Endothelial cell of umbilical vein (primary cell): Measurements from ENCODE around the gene OASL. TPM values are rescaled to one million over a fixed set of nuclear protein-coding genes. Genes with fewer than 3 reads are reported as not detected.

Experiments
- BruUV-seq: library from RNA; stranded (reverse); fragments of 400-500 nt; replicated peaks from 2 replicates; lab custom pipeline; 2021; lab: Mats Ljungman, UMichigan
- CTCF ChIA-PET: fragments of 300-600, 350-600 bp; sonication (Branson Sonifier 250); formaldehyde crosslinking; loops from one replicate; lab custom pipeline; 2021; ENCODE audit warnings: antibody characterized with exemption, inconsistent platforms; lab: Charles Lee
- POLR2A ChIA-PET: fragments of 300-600, 350-600 bp; sonication (Branson Sonifier 250); formaldehyde crosslinking; loops from one replicate; lab custom pipeline; 2021; ENCODE audit warnings: antibody characterized with exemption, inconsistent platforms; lab: Charles Lee
- DNase-seq: peaks from one replicate; pipeline ENCODE4 v3.0.0-alpha.2; 2011; ENCODE audit warnings: low read depth, low spot score
- FAIRE-seq: peaks from 2 replicates; lab custom pipeline; 2011; peaks lifted over from hg19 to GRCh38; lab: Jason Lieb, UNC
- H2AFZ ChIP-seq: 2 replicates; pipeline ENCODE4 v1.6.0; 2012; ENCODE audit warnings: low read depth, low read length, control low read depth, inconsistent platforms
- H3K27ac ChIP-seq: 2 replicates; pipeline ENCODE4 v1.5.1; 2011; ENCODE audit warnings: low read depth, mild to moderate bottlenecking, control low read depth, low read length, moderate library complexity; ENCODE audit not compliant: insufficient read depth
- H3K27me3 ChIP-seq, 2 experiments: 2 replicates each; pipeline versions ENCODE4 v1.6.0 to v1.6.1; 2011; ENCODE audit warnings: low read length in 2 of 2, mixed read lengths in 1 of 2; ENCODE audit not compliant: control insufficient read depth in 2 of 2, insufficient read depth in 2 of 2
- H3K36me3 ChIP-seq, 2 experiments: 2 replicates in 1 of 2; 3 replicates in 1 of 2; pipeline ENCODE4 v1.5.1; 2011; ENCODE audit warnings: low read length in 2 of 2, mild to moderate bottlenecking in 1 of 2, moderate library complexity in 1 of 2; ENCODE audit not compliant: control insufficient read depth in 2 of 2, insufficient read depth in 2 of 2; ENCODE audit errors: extremely low read depth in 1 of 2
- H3K4me1 ChIP-seq: 3 replicates; pipeline ENCODE4 v1.5.1; 2011; ENCODE audit warnings: mild to moderate bottlenecking, low read length; ENCODE audit not compliant: control insufficient read depth, insufficient read depth; ENCODE audit errors: extremely low read depth
- H3K4me2 ChIP-seq: 2 replicates; pipeline ENCODE4 v1.6.1; 2011; ENCODE audit warnings: low read length, control low read depth, mixed read lengths; ENCODE audit not compliant: insufficient read depth
- H3K4me3 ChIP-seq, 3 experiments: fragments of 200-600 bp in 1 of 3; sonication (generic), shearing (Covaris generic) in 1 of 3; replicated peaks in 1 of 3; 2 replicates each; pipeline ENCODE4 v1.5.1; 2011 to 2016; ENCODE audit warnings: control low read depth in 3 of 3, low read length in 3 of 3, mild to moderate bottlenecking in 2 of 3, inconsistent platforms in 1 of 3, low read depth in 1 of 3, moderate library complexity in 1 of 3; ENCODE audit not compliant: insufficient read depth in 1 of 3
- H3K79me2 ChIP-seq: 2 replicates; pipeline ENCODE4 v1.6.0; 2012; ENCODE audit warnings: low read length, inconsistent platforms; ENCODE audit not compliant: control insufficient read depth, insufficient read depth
- H3K9ac ChIP-seq: replicated peaks from 2 replicates; pipeline ENCODE3; 2011; ENCODE audit warnings: low read length, control low read depth; ENCODE audit not compliant: insufficient read depth; ENCODE audit errors: extremely low read depth
- H3K9me1 ChIP-seq: replicated peaks from 3 replicates; pipeline ENCODE4 v1.6.0; 2011; ENCODE audit warnings: mild to moderate bottlenecking, low read length; ENCODE audit not compliant: control insufficient read depth, insufficient read depth; ENCODE audit errors: extremely low read depth
- H3K9me3 ChIP-seq: replicated peaks from 2 replicates; pipeline ENCODE4 v1.5.1; 2012; ENCODE audit warnings: low read length, inconsistent platforms; ENCODE audit not compliant: control insufficient read depth, insufficient read depth
- H4K20me1 ChIP-seq: replicated peaks from 2 replicates; pipeline ENCODE3; 2011; ENCODE audit warnings: mild to moderate bottlenecking, low read length; ENCODE audit not compliant: control insufficient read depth, insufficient read depth; ENCODE audit errors: extremely low read depth
- CTCF ChIP-seq, 2 donors: IDR thresholded peaks; 1 replicate in 1 of 2; 2 replicates in 1 of 2; pipeline ENCODE4 v1.5.1; 2011; ENCODE audit warnings: low read length in 2 of 2, mild to moderate bottlenecking in 2 of 2, moderate library complexity in 2 of 2, control low read depth in 1 of 2, inconsistent platforms in 1 of 2, low read depth in 1 of 2; ENCODE audit not compliant: insufficient read depth in 1 of 2; ENCODE audit errors: extremely low read depth in 1 of 2
- EZH2 ChIP-seq: IDR thresholded peaks from 2 replicates; pipeline ENCODE4 v1.6.1; 2012; ENCODE audit warnings: borderline replicate concordance, low read depth, mild to moderate bottlenecking, moderate library complexity, low read length, inconsistent platforms; ENCODE audit not compliant: severe bottlenecking
- FOS ChIP-seq: IDR thresholded peaks from 2 replicates; pipeline ENCODE4 v1.6.1; 2011; ENCODE audit warnings: mild to moderate bottlenecking, low read length, moderate library complexity, borderline replicate concordance; ENCODE audit not compliant: insufficient read depth
- GATA2 ChIP-seq: IDR thresholded peaks from 2 replicates; pipeline ENCODE4 v1.7.0; 2011; ENCODE audit warnings: low read depth, mild to moderate bottlenecking, moderate library complexity, mixed read lengths, low read length; ENCODE audit not compliant: insufficient read length, insufficient read depth
- JUN ChIP-seq: IDR thresholded peaks from 2 replicates; pipeline ENCODE4 v1.6.1; 2011; ENCODE audit warnings: borderline replicate concordance, low read depth; ENCODE audit not compliant: insufficient read length, insufficient read depth
- MAX ChIP-seq: IDR thresholded peaks from 2 replicates; pipeline ENCODE4 v1.6.1; 2011; ENCODE audit not compliant: insufficient read depth, insufficient read length
- MYC ChIP-seq: IDR thresholded peaks from one replicate; pipeline ENCODE4 v1.6.1; 2011; ENCODE audit warnings: mild to moderate bottlenecking, low read depth, low read length
- POLR2A ChIP-seq: IDR thresholded peaks from 2 replicates; pipeline ENCODE4 v1.6.1; 2012; ENCODE audit warnings: low read depth, mild to moderate bottlenecking, control low read depth, low read length
- POLR2AphosphoS5 ChIP-seq: IDR thresholded peaks from 2 replicates; pipeline ENCODE4 v1.6.1; 2012; ENCODE audit warnings: low read depth, mild to moderate bottlenecking, control low read depth, low read length, moderate library complexity; ENCODE audit not compliant: insufficient read depth
- dilution Hi-C: fragments of 300-500 bp; cut with MboI; formaldehyde crosslinking; loops from one replicate; pipeline ENCODE4 v1.15.0; 2019; ENCODE audit warnings: low sequenced_read_pairs; ENCODE audit not compliant: extremely low pct_ligation_motif_present
- intact Hi-C: fragments of 100-400 bp; cut with micrococcal nuclease; formaldehyde crosslinking; loops from one replicate; pipeline ENCODE4 v1.10.0; 2022
- polyA plus RNA-seq, 4 experiments: library from polyadenylated mRNA; depleted of rRNA in 3 of 4; stranded (reverse) in 3 of 4; unstranded in 1 of 4; fragments of >200 nt; gene quantifications; 2 replicates each; pipeline versions ENCODE4 v1.2.1 to v1.2.3, GENCODE V29; 2011 to 2012; ENCODE audit warnings: missing spikeins in 1 of 4
- total RNA-seq: library from RNA; stranded (reverse); gene quantifications from 2 replicates; pipeline ENCODE4 v1.2.3, GENCODE V29; 2021

The OASL gene
- total and polyA plus RNA-seq, 2 donors (not counting 3 experiments of a cell fraction or from before 2014, with no cell fraction given), result 0.17 to 0.33 TPM

GRCh38 chr12:120999191-121000120 lies 39.6 kb downstream of the OASL start:
- ChIA-PET CTCF (no interaction called here), POLR2A (no interaction called here)
- no peaks in the 10 kb centered on the region for H3K27me3 ChIP-seq
- H4K20me1 ChIP-seq, result no peaks in the 10 kb centered on the region
- H3K9me1 ChIP-seq, result no peaks in the 10 kb centered on the region
- no peak for FAIRE-seq
- dilution Hi-C loops, result no loop called here
- intact Hi-C loops, result no loop called here
- H3K4me1 ChIP-seq, result no peaks in the 10 kb centered on the region
- DNase-seq, result no peak
- H3K9me3 ChIP-seq, result no peaks in the 10 kb centered on the region
- no peak overlapping the region for H2AFZ ChIP-seq
- no peak for TF ChIP-seq MYC
- no peak for TF ChIP-seq FOS
- TF ChIP-seq JUN, result no peak
- no peak for TF ChIP-seq MAX
- TF ChIP-seq POLR2AphosphoS5, result no peak
- TF ChIP-seq EZH2, result no peak
- no peak for TF ChIP-seq GATA2
- no peak for TF ChIP-seq POLR2A
- no peak for TF ChIP-seq CTCF (IDR thresholded peaks at IDR 0.05; ENCODE audit: extremely low read depth in 1 of 2, insufficient read depth in 1 of 2, low read depth in 1 of 2, low read length in 2 of 2)
- no peaks in the 10 kb centered on the region for H3K79me2 ChIP-seq
- H3K4me3 ChIP-seq, result no peak overlapping the region
- BruUV-seq, result no TSS peak
- H3K9ac ChIP-seq, result no peak overlapping the region
- H3K27ac ChIP-seq, result no peak overlapping the region
- H3K4me2 ChIP-seq, result no peak overlapping the region
- H3K36me3 ChIP-seq, result peaks cover 3 to 11% of the 10 kb centered on the region in 2 experiments
